ENCODE results near the gene CTDSP2.
A peak's percentile ranks its signal among the peaks of the same experiment; 100 is the strongest.
"Not testable (repeated sequence)": the region's sequence is repeated elsewhere in the genome, so short reads cannot be mapped to it uniquely, and the experiment has no call there.

Gene CTDSP2

DNA sequence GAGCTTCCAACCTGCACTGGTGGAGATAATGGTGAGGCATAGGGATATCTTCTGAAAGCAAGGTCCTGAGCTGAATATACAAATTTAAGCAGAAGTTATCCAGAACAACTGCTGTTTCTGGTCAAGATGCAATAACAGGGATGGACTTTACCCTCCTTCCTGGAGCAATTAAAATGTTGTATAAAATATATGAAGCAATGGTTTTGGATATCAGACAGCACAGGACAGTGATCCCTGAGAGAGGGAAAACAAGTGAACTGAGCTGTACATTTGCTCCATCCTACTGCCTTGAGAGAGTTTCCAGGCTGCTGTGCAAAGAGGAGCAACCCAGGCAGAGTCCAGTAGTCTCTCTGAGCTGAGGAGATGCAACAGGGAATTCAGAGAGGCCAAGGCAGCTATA lies 36.0 kb upstream of the CTDSP2 start:
- no peak for DNase-seq (ENCODE audit: insufficient read length, low spot score)
- no peak for FAIRE-seq

DNA sequence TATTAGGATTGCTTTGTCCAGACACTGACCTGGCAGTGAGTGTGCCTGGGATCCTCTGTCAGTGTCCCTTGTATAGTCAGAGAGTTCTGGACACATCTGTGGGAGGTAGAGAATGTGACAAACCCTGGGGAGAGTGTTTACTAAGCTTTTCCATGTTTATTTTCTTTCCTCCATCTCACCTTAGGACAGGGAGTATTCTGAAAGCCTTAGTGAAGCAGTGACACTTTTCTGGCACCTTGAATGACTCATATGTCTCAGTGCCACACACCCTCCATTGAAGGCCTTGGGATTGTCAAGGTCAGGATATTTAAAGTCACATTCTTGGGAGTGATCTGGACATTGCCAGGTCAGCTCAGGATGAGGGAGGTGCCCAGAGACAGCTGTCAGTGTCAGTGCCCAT lies 34.9 kb upstream of the CTDSP2 start:
- FAIRE-seq, result no peak
- DNase-seq (ENCODE audit: insufficient read length, low spot score), result no peak

DNA sequence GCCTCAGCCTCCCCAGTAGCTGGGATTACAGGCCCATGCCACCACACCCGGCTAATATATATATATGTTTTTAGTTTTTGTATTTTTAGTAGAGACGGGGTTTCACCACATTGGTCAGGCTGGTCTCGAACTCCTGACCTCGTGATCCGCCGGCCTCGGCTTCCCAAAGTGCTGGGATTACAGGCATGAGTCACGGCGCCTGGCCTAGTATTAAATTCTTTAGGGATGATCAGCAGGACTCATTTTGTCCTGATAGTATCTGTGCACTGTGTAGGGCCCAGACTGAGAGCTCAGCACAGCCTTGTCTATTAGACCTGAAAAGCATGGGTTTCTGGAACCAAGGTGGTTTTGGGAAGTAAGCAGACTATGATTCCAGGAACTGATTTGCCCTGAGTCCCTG lies 34.5 kb upstream of the CTDSP2 start:
- not testable (repeated sequence) for FAIRE-seq; DNase-seq (ENCODE audit: insufficient read length, low spot score)

DNA sequence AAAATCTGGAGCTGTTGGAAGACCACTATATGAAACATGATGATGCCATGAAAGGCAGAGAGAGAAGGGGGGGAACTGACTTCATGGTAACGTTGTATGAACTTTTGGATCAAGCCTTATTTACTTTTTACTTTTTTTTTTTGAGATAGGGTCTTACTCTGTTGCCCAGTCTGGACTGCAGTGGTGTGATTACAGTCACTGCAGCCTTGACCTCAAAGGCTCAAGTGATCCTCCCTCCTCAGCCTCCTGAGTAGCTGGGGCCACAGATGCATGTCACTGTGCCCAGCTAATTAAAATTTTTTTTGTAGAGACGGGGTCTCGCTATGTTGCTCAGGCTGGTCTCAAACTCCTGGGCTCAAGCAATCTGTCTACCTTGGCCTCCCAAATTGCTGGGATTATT lies 31.3 kb upstream of the CTDSP2 start:
- DNase-seq (ENCODE audit: insufficient read length, low spot score), result no peak
- no peak for FAIRE-seq

DNA sequence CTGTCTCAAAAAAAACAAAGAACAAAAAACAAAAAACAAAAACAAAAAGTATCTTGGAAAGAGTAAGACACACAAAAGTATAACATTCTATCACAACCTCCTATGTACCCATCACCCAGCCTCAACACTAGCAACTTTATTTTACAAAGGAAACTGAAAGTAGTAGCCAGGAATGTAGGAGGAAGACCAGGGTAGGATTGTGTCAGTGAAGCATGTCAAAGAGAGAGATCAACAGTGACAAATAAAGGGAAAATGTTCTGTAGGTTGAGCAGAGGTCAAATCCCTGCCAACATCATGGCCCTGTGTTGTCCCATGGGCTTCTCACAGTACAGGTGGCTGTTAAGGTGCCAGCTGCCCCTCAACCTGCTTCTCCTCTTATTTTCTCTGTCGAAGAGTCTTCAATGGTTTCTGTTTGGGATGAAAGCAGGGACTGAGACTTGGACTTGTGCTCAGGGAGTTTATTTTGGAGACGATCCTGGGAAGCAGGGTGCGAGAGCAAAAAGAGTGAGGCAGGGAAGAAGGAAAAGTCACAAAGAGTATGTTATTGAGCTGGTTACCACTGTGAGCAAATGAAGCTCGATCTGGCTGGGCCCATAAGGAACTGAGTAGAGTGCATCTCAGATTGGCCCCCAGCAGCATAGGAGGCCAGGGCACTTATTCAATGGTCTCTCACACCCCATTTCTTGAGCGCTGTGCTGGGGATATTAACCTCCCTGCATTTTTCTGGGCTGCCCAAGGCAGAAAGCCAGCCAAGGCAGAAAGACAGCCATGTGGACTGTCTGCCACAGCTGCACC lies 29.4 kb upstream of the CTDSP2 start:
- FAIRE-seq, result no peak
- DNase-seq (ENCODE audit: insufficient read length, low spot score), result no peak

DNA sequence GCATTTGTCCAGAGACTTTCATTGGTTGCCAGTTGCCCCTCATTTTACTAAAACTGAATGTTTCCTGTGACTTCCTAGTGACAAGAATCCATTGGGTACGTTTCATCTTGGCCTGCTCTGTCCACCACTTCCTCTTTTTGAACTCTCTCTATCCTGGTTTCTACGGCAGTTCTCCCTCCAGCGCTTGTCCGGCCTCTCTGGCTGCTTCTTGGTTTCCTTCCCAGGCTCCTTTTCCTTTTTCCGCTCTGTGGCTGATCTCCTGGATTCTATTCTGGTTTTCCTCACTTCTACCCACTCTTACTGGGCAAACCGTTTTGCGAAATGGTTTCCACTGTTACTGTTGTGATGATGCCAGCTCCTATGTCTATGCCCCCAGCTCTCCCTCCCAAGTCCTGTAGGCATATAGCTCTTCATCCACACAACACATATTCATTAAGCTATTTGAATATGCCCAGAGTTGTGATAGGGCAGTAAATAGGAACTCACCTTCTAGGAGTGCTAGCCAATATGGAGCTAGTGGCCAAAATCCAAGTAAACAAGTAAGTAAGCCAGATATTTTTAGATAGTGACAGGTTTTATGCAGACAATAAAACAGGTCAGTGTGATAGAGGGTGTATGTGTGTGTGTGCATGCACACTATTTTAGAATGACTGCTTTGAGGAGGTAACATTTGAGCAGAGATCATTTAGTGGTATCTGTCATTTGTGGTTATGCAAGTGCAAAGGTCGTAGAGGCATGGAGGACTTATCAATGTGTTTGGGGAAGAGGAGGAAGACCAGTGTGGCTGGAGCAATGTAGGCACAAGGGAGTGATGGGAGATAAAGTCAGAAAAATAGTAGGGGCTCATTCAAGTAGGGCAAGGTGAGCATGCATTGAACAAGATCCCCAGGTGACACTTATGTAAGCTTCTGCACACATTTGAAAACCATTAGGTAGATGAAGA lies 27.9 kb upstream of the CTDSP2 start:
- FAIRE-seq (no peak), DNase-seq (ENCODE audit: insufficient read length, low spot score) (no peak)

DNA sequence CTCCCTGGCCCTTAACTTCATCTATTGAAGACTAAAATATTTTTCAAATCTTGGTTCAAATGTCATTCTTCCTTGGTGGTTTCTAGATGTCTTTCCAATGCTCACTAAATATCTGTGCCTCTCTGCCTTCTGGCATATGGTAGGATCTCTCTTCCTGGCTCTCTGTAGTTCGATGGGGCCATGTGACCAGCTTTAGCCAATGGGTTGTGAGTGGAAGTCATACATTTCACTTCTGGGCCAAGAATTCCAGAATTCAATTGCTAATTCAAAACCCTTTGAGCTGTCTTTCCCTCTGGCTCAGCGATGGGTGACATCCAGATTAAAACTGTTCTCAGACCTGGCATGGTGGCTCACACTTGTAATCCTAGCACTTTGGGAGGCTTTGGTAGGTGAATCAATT lies 25.8 kb upstream of the CTDSP2 start:
- FAIRE-seq (no peak), DNase-seq (ENCODE audit: insufficient read length, low spot score) (no peak)

DNA sequence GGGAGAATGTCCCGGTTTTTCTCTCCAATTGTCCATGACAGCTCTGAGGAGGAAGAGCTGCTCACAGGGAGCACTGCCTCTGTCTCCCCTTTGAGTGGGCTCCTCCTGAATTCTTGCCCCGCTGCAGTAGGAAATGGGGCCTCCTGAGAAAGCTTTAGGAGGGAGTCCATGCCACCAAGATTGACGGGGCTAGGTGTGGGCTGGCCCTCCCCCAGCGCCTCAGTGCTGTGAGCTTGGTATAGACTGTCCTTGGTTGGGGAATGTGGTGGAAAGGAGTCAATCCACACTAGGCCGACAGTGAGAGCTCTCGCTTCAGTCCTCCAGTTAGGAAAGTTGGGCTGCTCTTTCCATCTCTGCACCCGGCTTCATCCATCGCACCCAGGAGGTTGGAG lies 23.4 kb upstream of the CTDSP2 start:
- DNase-seq (ENCODE audit: insufficient read length, low spot score), result no peak
- no peak for FAIRE-seq

DNA sequence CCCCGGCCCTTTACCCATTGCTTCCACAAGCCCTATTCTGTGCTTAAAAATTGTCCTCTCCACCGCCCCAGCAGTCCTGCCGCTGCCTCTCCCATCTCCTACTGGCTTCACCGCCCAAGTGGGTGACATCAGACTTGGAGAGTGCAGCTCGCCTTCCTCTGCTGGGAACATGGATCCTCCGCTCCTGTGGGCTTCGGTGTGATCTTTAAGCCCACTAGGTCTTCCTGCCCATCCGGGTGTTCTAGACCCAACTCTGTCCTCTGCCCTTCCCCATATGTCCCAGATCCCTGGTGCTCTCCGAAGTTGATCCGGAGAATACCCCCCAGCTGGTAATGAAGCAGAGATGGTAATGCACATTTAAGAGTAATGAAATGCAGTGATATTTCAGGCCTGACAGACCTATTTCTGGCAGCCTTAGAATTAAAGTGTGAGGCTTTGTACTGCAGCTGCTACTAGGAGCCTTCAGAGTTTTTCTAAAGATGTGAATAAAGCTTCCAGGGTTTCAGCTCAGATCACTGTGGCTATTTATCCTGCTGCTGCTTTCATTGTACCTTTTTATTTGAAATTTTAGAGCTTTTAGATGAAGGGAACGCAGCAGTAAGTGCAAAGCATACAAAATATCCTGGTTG lies 22.9 kb upstream of the CTDSP2 start:
- no peak for DNase-seq (ENCODE audit: insufficient read length, low spot score)

DNA sequence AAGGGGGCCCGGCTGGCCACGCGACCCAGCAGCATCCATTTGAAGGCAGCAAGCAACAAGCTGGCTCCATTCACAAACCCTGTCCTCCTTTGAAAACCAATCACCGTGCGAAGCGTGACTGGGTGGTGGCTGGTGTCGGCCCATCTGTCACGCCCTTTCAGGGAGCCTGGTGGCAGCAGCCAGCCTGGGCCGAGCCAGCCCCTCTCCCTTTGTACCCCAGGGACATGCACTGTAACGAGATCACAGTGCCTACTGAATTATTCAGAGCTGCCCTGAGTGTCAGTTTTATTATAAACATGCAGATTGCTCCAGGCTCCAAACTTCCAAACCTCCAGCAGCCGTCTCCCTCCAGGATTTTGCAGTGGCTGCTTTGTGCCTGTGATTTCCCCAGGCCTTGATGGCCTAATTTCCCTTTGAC lies 22.3 kb upstream of the CTDSP2 start:
- no peak for DNase-seq (ENCODE audit: insufficient read length, low spot score)
- FAIRE-seq, result no peak

More for the DNA sequence above, 22.9 kb upstream of the CTDSP2 start:
- FAIRE-seq, result no peak

DNA sequence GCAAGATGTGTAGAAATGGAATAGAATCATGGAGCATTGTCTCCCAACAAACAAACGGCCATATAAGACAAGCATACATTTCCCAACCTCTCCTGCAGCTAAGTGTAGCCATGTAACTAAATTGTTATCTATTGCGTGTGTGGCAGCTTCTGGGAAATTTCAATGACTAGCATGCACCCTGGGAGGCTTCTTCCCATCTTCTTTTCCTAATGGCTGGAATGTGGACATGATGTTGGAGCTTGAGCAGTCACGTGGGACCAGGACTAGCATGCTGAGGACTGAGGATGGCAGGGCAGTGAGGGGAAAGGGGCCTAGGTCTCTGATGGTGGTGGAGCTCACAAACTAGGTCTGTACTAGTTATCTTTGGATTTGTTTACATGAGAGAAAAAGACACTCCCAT lies 21.7 kb upstream of the CTDSP2 start:
- DNase-seq (ENCODE audit: insufficient read length, low spot score), result no peak
- FAIRE-seq, result no peak

DNA sequence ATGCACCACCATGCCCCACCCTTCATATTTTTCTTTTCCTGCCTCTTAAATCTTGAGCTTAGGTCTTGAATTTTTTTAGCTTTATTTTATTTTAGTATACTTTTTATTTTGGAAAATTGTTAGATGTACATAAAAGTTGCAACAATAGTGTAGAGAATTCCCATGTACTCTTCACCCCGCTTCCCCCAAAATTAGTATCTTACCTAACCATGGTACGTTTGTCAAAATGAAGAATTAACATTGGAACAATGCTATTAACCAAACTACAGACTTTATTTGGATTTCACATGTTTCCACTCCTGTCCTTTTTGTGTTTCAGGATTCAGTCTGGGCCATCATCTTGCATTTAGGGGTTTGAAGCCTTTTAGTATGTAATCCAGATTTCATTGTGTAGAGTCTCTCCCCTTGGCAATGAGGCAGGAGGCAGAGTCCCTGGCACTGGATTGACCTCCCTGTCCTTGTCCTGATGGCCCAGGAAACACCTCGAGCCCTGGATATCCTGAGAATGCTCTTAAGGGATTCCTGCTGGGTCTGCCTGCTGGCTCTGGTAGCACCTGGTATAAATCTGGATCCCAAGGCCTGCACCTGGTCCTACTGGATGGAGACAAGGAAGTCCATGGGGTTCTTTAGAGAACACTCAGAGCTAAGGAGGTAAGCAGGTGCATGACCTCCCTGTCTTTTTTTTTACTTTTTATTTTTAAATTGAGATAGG lies 19.9 kb upstream of the CTDSP2 start:
- FAIRE-seq, result no peak
- DNase-seq (ENCODE audit: insufficient read length, low spot score), result no peak

DNA sequence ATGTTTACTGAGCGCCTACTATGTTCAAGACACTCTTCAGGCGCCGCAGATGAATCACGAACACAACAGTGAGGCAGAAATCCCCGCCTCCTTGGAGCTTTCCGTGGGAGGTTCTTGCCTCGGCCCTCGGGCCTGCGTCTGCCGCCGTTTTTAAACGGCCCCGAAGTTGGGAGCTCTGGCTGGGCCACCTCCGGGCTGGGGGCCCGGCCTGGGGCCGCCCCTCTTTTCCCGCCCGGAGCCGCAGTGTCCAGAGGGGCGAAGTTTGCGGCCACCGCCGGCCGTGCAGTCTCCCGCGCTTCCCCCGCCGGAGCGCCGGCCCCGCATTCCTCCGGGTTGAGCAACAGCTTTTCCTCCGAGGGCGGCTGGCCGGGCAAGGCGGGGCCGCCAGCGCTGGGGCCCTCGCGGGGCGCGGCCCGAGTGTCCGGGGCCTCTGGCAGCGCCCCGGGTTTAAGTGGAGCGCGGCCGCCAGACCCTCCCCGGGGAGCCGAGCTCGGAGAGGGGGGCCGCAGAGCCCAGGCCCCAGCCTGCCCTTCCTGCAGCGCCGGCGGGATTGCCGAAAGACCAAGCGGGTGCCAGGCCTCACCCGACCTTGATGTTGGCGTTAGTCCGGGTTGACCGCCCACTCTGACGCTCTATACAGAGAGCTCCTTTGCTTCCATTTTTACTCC lies 18.7 kb upstream of the CTDSP2 start:
- DNase-seq (ENCODE audit: insufficient read length, low spot score) (peak; percentile 72), FAIRE-seq (no peak)

DNA sequence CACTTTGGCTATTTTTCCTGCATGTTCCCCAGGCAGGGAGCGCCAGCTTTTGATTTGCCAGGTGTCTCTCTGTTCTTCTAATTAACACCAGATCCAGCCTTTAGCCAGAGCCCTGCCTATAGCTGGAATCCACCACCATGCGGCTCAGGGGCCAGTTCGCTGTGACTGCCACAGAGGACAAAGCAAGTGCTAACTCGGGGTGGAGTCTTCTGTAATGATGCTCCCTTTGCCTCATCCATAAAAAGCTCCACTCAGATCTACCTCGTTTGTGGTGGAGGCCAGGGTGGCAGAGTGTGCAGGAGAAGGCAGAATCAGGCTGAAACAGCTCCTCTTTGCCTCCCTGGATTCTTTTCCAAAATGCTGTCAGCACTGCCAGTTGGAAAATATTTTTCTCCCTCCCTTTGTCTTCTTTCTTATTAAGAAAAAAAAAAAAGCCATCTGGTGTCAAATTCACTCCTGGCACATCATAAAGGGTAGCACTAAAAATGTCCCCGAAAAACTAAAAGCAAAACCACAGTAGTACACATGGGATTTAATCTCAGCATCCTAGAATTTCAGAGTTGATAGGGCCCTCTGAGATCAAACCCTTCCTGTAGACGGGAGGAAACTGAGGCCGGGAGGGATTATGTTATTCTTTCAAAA lies 18.0 kb upstream of the CTDSP2 start:
- FAIRE-seq (no peak), DNase-seq (ENCODE audit: insufficient read length, low spot score) (no peak)

DNA sequence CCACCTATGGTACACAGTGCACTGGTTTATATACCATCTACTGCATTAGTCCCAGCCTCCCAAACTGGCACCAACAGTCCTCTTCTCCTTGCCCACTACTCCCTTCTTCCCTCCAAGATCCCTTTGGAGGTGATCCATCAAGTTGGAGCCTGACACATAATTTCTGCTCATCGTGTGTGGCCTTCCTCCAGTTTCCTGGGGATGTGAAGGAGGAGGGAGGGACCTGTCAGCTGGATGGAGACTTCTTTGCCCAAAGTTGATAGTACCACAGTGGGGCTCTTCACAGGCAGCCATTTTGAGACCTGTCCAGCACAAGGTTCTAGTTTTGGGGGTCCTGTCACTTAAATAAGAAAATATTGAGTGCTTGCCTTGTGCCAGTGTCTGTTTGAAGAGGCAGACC lies 17.1 kb upstream of the CTDSP2 start:
- FAIRE-seq, result no peak
- no peak for DNase-seq (ENCODE audit: insufficient read length, low spot score)

DNA sequence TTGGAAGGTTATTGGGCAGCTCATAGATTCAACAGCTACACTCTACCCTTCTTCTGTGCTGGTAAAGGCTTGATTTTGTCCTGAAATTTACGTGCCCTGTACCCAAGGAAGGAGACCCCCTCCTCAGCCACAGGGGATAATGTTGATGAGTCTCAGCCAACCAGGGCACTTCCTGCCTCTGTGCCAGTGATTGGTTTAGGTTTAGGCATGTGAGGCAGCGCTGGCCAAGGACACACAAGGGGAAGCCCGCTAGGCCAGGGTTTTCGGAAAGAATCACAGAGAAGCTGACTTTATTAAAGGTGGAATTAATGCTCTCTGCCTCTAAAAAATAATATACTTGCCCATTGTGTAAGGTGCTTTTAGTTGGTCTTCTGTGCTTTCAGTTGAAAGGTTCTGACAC lies 15.4 kb upstream of the CTDSP2 start:
- FAIRE-seq (no peak), DNase-seq (ENCODE audit: insufficient read length, low spot score) (no peak)

DNA sequence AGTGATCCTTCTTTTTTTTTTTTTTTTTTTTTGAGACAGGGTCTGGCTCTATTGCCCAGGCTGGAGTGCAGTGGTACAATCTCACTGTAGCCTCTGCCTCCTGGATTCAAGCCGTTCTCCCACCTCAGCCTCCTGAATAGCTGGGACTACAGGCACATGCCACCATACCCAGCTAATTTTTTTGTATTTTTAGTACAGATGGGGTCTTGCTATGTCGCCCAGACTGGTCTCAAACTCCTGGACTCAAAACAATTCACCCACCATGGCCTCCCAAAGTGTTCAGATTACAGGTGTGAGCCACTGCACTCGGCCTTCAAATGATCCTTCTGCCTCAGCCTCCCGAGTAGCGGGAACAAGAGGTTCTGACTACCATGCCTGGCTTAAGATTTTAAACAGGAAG lies 14.4 kb upstream of the CTDSP2 start:
- FAIRE-seq; DNase-seq (ENCODE audit: insufficient read length, low spot score): not testable (repeated sequence)

DNA sequence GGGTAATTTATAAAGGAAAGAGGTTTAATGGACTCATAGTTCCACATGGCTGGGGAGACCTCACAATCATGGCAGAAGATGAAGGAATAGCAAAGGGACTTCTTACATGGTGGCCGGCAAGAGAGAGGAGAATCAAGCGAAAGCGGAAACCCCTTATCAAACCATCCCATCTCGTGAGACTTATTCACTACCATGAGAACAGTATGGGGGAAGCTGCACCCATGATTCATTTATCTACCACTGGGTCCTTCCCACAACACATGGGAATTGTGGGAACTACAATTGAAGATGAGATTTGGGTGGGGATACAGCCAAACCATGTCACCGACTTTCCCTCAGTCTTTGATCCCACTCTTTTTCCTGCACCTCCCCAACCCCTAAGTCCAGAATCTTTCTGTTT lies 12.6 kb upstream of the CTDSP2 start:
- FAIRE-seq, result no peak

DNA sequence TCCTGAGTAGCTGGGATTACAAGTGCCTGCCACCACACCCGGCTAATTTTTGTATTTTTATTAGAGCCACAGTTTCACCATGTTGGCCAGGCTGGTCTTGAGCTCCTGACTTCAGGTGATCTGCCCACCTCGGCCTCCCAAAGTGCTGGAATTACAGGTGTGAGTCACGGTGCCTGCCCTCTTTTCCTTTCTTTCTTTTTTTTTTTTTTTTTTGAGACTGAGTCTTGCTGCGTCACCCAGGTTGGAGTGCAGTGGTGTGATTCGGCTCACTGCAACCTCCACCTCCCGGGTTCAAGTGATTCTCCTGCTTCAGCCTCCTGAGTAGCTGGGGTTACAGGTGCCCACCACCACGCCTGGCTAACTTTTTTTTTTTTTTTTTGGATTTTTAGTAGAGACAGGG lies 11.6 kb upstream of the CTDSP2 start:
- not testable (repeated sequence) for FAIRE-seq

More for the DNA sequence above, 12.6 kb upstream of the CTDSP2 start:
- DNase-seq (ENCODE audit: insufficient read length, low spot score), result no peak

DNA sequence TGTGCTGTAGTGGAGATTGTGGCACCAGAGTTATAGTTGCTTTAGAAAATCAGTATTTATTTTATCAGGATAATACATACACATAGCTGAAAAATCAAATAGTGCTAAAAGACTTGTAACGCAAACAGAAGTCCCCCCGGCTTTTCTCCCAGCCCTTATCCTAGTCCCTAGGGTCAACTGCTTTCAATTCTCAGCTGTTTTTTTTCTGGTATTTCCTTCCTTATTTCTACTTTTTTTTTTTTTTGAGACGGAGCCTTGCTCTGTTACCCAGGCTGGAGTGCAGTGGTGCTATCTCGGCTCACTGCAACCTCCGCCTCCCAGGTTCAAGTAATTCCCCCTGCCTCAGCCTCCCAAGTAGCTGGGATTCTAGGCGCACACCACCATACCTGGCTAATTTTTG lies 8.4 kb upstream of the CTDSP2 start:
- FAIRE-seq (no peak), DNase-seq (ENCODE audit: insufficient read length, low spot score) (no peak)

More for the DNA sequence above, 11.6 kb upstream of the CTDSP2 start:
- DNase-seq (ENCODE audit: insufficient read length, low spot score), result not testable (repeated sequence)

Data from HTR-8/SVneo (cell line).